Activated T-cell treated with anti-CD3 and anti-CD28 coated beads, Interleukin-2, amount 50 U/mL, for 1 hour (primary cell): Measurements from ENCODE around the gene RBMS1.

Source experiments
- DNase-seq: peaks from one replicate; pipeline ENCODE4 v3.0.0-alpha.2; 2020

Gene RBMS1

GRCh38 chr2:160245614-160246155 lies 247.9 kb downstream of the RBMS1 start:
- DNase-seq, result no peak

GRCh38 chr2:160242893-160243564 lies 250.6 kb downstream of the RBMS1 start:
- DNase-seq, result no peak

GRCh38 chr2:160241251-160242137 lies 252.1 kb downstream of the RBMS1 start:
- DNase-seq, result no peak

- DNase-seq, result no peak
These were observed 254.2 kb downstream of the RBMS1 start for GRCh38 chr2:160239436-160239835.

GRCh38 chr2:160238392-160238791 lies 255.2 kb downstream of the RBMS1 start:
- DNase-seq, result no peak

GRCh38 chr2:160232905-160233475 lies 260.6 kb downstream of the RBMS1 start:
- DNase-seq, result no peak

- DNase-seq, result no peak
These were observed 264.0 kb downstream of the RBMS1 start for GRCh38 chr2:160229591-160229990.

- DNase-seq, result no peak
These were observed 265.3 kb downstream of the RBMS1 start for GRCh38 chr2:160228141-160228917.

GRCh38 chr2:160227293-160227915 lies 266.2 kb downstream of the RBMS1 start:
- no peak for DNase-seq

- no peak for DNase-seq
These were observed 267.2 kb downstream of the RBMS1 start for GRCh38 chr2:160226367-160226766.

GRCh38 chr2:160225722-160226121 lies 267.9 kb downstream of the RBMS1 start:
- no peak for DNase-seq

GRCh38 chr2:160224507-160224906 lies 269.1 kb downstream of the RBMS1 start:
- no peak for DNase-seq

GRCh38 chr2:160224060-160224459 lies 269.5 kb downstream of the RBMS1 start:
- no peak for DNase-seq

GRCh38 chr2:160223560-160223959 lies 270.0 kb downstream of the RBMS1 start:
- no peak for DNase-seq

GRCh38 chr2:160222546-160223283 lies 270.9 kb downstream of the RBMS1 start:
- no peak for DNase-seq
